H9 (cell line): ENCODE measurements around the gene LAMB4. TPM values are rescaled to one million over a fixed set of nuclear protein-coding genes. Genes with fewer than 3 reads are reported as not detected.

Experiments
- DNase-seq: peaks from one replicate; pipeline ENCODE4 v3.0.0-alpha.2; 2017
- H2AFZ ChIP-seq: one replicate; pipeline ENCODE4 v1.6.1; 2013; ENCODE audit warnings: mild to moderate bottlenecking, low read length, control low read depth, moderate library complexity
- H2AK5ac ChIP-seq: 2 replicates; pipeline ENCODE4 v1.6.1; 2013; ENCODE audit warnings: low read length, control low read depth, mixed read lengths; ENCODE audit not compliant: insufficient read length
- H2BK120ac ChIP-seq: one replicate; pipeline ENCODE4 v1.6.1; 2013; ENCODE audit warnings: low read depth, mild to moderate bottlenecking, low read length, control low read depth, inconsistent platforms; ENCODE audit not compliant: poor library complexity, severe bottlenecking
- H2BK12ac ChIP-seq: 2 replicates; pipeline ENCODE4 v1.6.1; 2013; ENCODE audit warnings: low read length, control low read depth, mixed read lengths, low read depth; ENCODE audit not compliant: insufficient read length
- H2BK15ac ChIP-seq: 2 replicates; pipeline ENCODE4 v1.6.1; 2013; ENCODE audit warnings: low read depth, low read length, control low read depth
- H2BK20ac ChIP-seq: one replicate; pipeline ENCODE4 v1.6.1; 2013; ENCODE audit warnings: low read depth, mild to moderate bottlenecking, low read length, control low read depth, inconsistent platforms; ENCODE audit not compliant: poor library complexity, severe bottlenecking
- H2BK5ac ChIP-seq: 2 replicates; pipeline ENCODE4 v1.6.1; 2013; ENCODE audit warnings: low read length, control low read depth, mixed read lengths; ENCODE audit not compliant: insufficient read length
- H3K14ac ChIP-seq: 2 replicates; pipeline ENCODE4 v1.6.1; 2013; ENCODE audit warnings: low read length, control low read depth; ENCODE audit not compliant: insufficient read depth
- H3K18ac ChIP-seq: 2 replicates; pipeline ENCODE4 v1.6.1; 2013; ENCODE audit warnings: low read depth, mild to moderate bottlenecking, mixed read lengths, low read length, control low read depth; ENCODE audit not compliant: insufficient read length
- H3K23ac ChIP-seq: 2 replicates; pipeline ENCODE4 v1.6.1; 2013; ENCODE audit warnings: low read length, control low read depth, mixed read lengths, low read depth; ENCODE audit not compliant: insufficient read length
- H3K23me2 ChIP-seq: 2 replicates; pipeline ENCODE4 v1.6.1; 2013; ENCODE audit warnings: low read depth, mild to moderate bottlenecking, mixed read lengths, low read length, control low read depth; ENCODE audit not compliant: insufficient read length, poor library complexity, severe bottlenecking
- H3K27ac ChIP-seq: 2 replicates; pipeline ENCODE4 v1.5.1; 2013; ENCODE audit warnings: low read length, control low read depth, mixed read lengths, low read depth; ENCODE audit not compliant: insufficient read length
- H3K27me3 ChIP-seq: 2 replicates; pipeline ENCODE4 v1.6.1; 2013; ENCODE audit warnings: low read length, control low read depth, inconsistent platforms; ENCODE audit not compliant: insufficient read depth
- H3K4ac ChIP-seq: 2 replicates; pipeline ENCODE4 v1.6.1; 2013; ENCODE audit warnings: low read depth, mild to moderate bottlenecking, control low read depth, inconsistent platforms, low read length, moderate library complexity
- H3K4me1 ChIP-seq: 2 replicates; pipeline ENCODE4 v1.6.1; 2013; ENCODE audit warnings: low read length, control low read depth, inconsistent platforms; ENCODE audit not compliant: insufficient read depth
- H3K4me2 ChIP-seq: 2 replicates; pipeline ENCODE4 v1.6.1; 2013; ENCODE audit warnings: low read length, control low read depth, mixed read lengths; ENCODE audit not compliant: insufficient read length, insufficient read depth
- H3K56ac ChIP-seq: 2 replicates; pipeline ENCODE4 v1.6.1; 2013; ENCODE audit warnings: low read depth, mild to moderate bottlenecking, mixed read lengths, low read length, control low read depth; ENCODE audit not compliant: insufficient read length
- H3K79me1 ChIP-seq: 2 replicates; pipeline ENCODE4 v1.6.1; 2013; ENCODE audit warnings: low read depth, mild to moderate bottlenecking, moderate library complexity, low read length, control low read depth, inconsistent platforms; ENCODE audit not compliant: insufficient read depth, poor library complexity, severe bottlenecking
- H3K79me2 ChIP-seq: 2 replicates; pipeline ENCODE4 v1.6.1; 2013; ENCODE audit warnings: low read length, control low read depth, inconsistent platforms; ENCODE audit not compliant: insufficient read depth
- H3K9ac ChIP-seq: 2 replicates; pipeline ENCODE4 v1.6.1; 2013; ENCODE audit warnings: low read length, control low read depth, mixed read lengths; ENCODE audit not compliant: insufficient read length; ENCODE audit errors: extremely low read depth
- H3K9me3 ChIP-seq: one replicate; pipeline ENCODE4 v1.6.1; 2013; ENCODE audit warnings: low read depth, low read length, inconsistent platforms; ENCODE audit not compliant: control insufficient read depth
- H3T11ph ChIP-seq: one replicate; pipeline ENCODE4 v1.6.1; 2013; ENCODE audit warnings: mild to moderate bottlenecking, low read length, control low read depth, inconsistent platforms
- H4K20me1 ChIP-seq: one replicate; pipeline ENCODE4 v1.6.1; 2013; ENCODE audit not compliant: control insufficient read depth, insufficient read length, insufficient read depth
- H4K5ac ChIP-seq: 2 replicates; pipeline ENCODE4 v1.6.1; 2013; ENCODE audit warnings: low read depth, mild to moderate bottlenecking, mixed read lengths, low read length, control low read depth; ENCODE audit not compliant: insufficient read length
- H4K8ac ChIP-seq: replicated peaks from 2 replicates; pipeline ENCODE4 v1.6.1; 2013; ENCODE audit warnings: low read length, control low read depth, mixed read lengths, low read depth; ENCODE audit not compliant: insufficient read length
- H4K91ac ChIP-seq: 2 replicates; pipeline ENCODE4 v1.6.1; 2013; ENCODE audit warnings: low read depth, mild to moderate bottlenecking, moderate library complexity, mixed read lengths, low read length, control low read depth; ENCODE audit not compliant: insufficient read length
- H3K27ac Mint-ChIP-seq, 3 experiments: 2 replicates in 2 of 3; 3 replicates in 1 of 3; pipeline ENCODE4 v1.8.0; 2020 to 2021; ENCODE audit warnings: mixed read lengths in 3 of 3, mild to moderate bottlenecking in 1 of 3, moderate library complexity in 1 of 3
- H3K27me3 Mint-ChIP-seq: 2 replicates; pipeline ENCODE4 v1.8.0; 2021; ENCODE audit warnings: low read depth, mild to moderate bottlenecking, moderate library complexity, mixed read lengths
- H3K36me3 Mint-ChIP-seq, 3 experiments: 2 replicates in 2 of 3; 3 replicates in 1 of 3; pipeline ENCODE4 v1.8.0; 2020 to 2021; ENCODE audit warnings: low read depth in 3 of 3, mixed read lengths in 3 of 3; ENCODE audit not compliant: insufficient read depth in 1 of 3
- H3K4me1 Mint-ChIP-seq, 2 experiments: 2 replicates each; pipeline ENCODE4 v1.8.0; 2020; ENCODE audit warnings: mixed read lengths in 2 of 2
- H3K4me3 Mint-ChIP-seq, 2 experiments: 2 replicates in 1 of 2; 3 replicates in 1 of 2; pipeline ENCODE4 v1.8.0; 2020 to 2021; ENCODE audit warnings: mild to moderate bottlenecking in 2 of 2, mixed read lengths in 2 of 2, moderate library complexity in 1 of 2
- H3K9me3 Mint-ChIP-seq, 2 experiments: 2 replicates in 1 of 2; 3 replicates in 1 of 2; pipeline ENCODE4 v1.8.0; 2020; ENCODE audit warnings: mild to moderate bottlenecking in 2 of 2, mixed read lengths in 2 of 2, moderate library complexity in 1 of 2
- CTCF ChIP-seq: fragments of 200-600 bp; sonication (generic); conservative IDR thresholded peaks from 3 replicates; pipeline ENCODE4 v1.8.0; 2021; ENCODE audit warnings: antibody characterized with exemption, mild to moderate bottlenecking
- WGBS: extraction: QIAGEN DNeasy Blood & Tissue Kit; methylation state at CpG from one replicate; pipeline ENCODE4 v1.1.7; 2013; ENCODE audit warnings: missing lambda C conversion rate, low lambda C conversion rate, mixed read lengths; ENCODE audit not compliant: insufficient read length; ENCODE audit errors: extremely low coverage; 5-methylcytosine and 5-hydroxymethylcytosine counted together
- total RNA-seq: library from RNA; stranded (reverse); gene quantifications from 2 replicates; pipeline ENCODE4 v1.2.1, GENCODE V29; 2021

LAMB4 gene
- total RNA-seq, 1 experiment from 2014 or later: not detected

GRCh38 chr7:107999779-108000560, 130.2 kb downstream of the LAMB4 start:
- Histone ChIP-seq H3K4me1 (peaks cover 2% of the 10 kb centered on the region; the same call in 1 of the 2 replicates), H3K4ac (no peak overlapping the region), H2AK5ac (no peak overlapping the region), H2BK12ac (no peak overlapping the region), H3K14ac (no peak overlapping the region), H3T11ph (no peak overlapping the region), H3K79me2 (no peaks in the 10 kb centered on the region), H3K27me3 (peaks cover 34% of the 10 kb centered on the region), H4K8ac (no peak overlapping the region), H3K79me1 (no peaks in the 10 kb centered on the region), H2BK120ac (no peak overlapping the region), H3K4me2 (no peak overlapping the region), H2BK15ac (no peak overlapping the region), H3K23me2 (peaks cover 16% of the 10 kb centered on the region), H3K56ac (no peak overlapping the region), H2BK20ac (no peak overlapping the region), H4K91ac (no peak overlapping the region), H3K18ac (no peak overlapping the region), H3K23ac (no peak overlapping the region), H3K9ac (no peak overlapping the region), H3K27ac (no peak overlapping the region), H4K20me1 (no peaks in the 10 kb centered on the region), H2BK5ac (no peak overlapping the region), H4K5ac (no peak overlapping the region), H2AFZ (no peak overlapping the region), H3K9me3 (no peaks in the 10 kb centered on the region)
- WGBS: no CpG with 5 or more reads among the region's 4 CpGs
- H3K36me3 Mint-ChIP-seq: peaks cover 4 to 35% (median 14%) of the 10 kb centered on the region in 3 experiments
- peaks cover 38% of the 10 kb centered on the region for H3K27me3 Mint-ChIP-seq
- peaks cover 32 to 36% of the 10 kb centered on the region in 2 experiments for H3K4me1 Mint-ChIP-seq
- H3K27ac Mint-ChIP-seq: no peak overlapping the region
- H3K9me3 Mint-ChIP-seq: no peaks in the 10 kb centered on the region; a peak in 2 of 5 replicates
- no peak for DNase-seq
- TF ChIP-seq CTCF: no peak
- no peak overlapping the region for H3K4me3 Mint-ChIP-seq
